ENCODE measurements around the gene METTL22.

DNA sequence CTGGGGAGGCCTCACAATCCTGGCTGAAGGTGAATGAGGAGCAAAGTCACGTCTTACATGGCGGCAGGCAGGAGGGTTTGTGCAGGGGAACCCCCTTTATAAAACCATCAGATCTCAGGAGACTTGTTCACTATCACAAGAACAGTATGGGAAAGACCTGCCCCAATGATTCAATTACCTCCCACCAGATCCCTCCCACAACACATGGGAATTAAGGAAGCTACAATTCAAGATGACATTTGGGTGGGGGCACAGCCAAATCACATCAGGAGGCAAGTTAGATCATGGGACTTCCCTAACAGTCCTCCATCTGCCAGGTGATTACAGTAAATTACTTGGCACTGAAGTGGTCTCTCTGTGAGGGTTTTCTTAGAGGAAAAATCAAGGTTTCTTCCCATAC lies 36.5 kb upstream of the METTL22 start:
- TF ChIP-seq, protein P1, sequence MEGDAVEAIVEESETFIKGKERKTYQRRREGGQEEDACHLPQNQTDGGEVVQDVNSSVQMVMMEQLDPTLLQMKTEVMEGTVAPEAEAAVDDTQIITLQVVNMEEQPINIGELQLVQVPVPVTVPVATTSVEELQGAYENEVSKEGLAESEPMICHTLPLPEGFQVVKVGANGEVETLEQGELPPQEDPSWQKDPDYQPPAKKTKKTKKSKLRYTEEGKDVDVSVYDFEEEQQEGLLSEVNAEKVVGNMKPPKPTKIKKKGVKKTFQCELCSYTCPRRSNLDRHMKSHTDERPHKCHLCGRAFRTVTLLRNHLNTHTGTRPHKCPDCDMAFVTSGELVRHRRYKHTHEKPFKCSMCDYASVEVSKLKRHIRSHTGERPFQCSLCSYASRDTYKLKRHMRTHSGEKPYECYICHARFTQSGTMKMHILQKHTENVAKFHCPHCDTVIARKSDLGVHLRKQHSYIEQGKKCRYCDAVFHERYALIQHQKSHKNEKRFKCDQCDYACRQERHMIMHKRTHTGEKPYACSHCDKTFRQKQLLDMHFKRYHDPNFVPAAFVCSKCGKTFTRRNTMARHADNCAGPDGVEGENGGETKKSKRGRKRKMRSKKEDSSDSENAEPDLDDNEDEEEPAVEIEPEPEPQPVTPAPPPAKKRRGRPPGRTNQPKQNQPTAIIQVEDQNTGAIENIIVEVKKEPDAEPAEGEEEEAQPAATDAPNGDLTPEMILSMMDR (conservative IDR thresholded peaks at IDR 0.05; ENCODE audit: low read depth, low read length), result no peak
- TF ChIP-seq EZH2 (IDR thresholded peaks at IDR 0.05; ENCODE audit: low read length, unreplicated experiment), result no peak
- no peak for TF ChIP-seq EZH2phosphoT487 (IDR thresholded peaks at IDR 0.05; ENCODE audit: borderline replicate concordance, low read length)

Measured in PC-3 (cell line).